GM19468 (cell line): Measurements from ENCODE around the gene MYO18B.
"Not testable (repeated sequence)": the region's sequence is repeated elsewhere in the genome, so short reads cannot be mapped to it uniquely, and the experiment has no call there.

Source experiments
- ATAC-seq: cut with Tn5 transposase; IDR thresholded peaks from one replicate; pipeline ENCODE4 v1.9.1; 2021; ENCODE audit warnings: mild to moderate bottlenecking, moderate library complexity, moderate number of reproducible peaks; ENCODE audit not compliant: unreplicated experiment; ENCODE audit errors: extremely low read depth

The MYO18B gene

DNA sequence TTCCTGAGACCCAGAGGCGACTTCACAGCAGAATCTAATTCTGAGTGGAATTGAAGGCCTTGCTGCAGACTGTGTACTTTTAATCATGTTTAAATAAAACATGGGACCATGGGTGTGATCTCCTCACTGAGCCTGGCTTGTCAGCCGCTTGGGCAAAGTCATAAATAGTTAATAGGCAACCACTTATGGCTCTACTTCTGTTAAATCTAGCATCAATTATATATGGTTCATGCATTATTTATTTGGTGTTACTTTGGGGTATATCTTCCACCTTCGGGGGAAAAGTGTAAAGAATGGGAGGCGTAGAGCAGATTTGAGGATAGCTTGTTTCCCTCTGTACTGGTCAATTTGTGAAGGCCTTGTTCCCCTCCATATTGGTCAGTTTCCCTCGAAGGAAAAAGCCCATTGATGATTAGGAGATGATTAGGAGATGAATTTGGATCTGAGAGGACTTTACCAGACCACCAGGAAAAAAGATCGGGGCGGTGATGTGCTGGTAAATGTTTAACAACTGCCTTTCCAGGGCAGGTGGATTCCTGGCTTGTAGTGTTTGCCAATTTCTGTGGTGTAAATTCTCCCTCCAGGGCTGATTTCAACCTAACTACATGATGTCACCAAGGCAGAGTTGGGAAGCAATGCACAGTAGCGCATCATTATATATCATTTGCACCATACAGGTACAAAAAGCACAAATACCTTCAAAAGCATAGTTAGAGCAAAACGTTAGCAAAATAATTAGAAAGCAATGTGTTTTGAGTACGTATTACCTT lies 223.2 kb downstream of the MYO18B start:
- no peak for ATAC-seq

GRCh38 chr22:25966448-25966913 lies 224.5 kb downstream of the MYO18B start:
- ATAC-seq, result no peak

DNA sequence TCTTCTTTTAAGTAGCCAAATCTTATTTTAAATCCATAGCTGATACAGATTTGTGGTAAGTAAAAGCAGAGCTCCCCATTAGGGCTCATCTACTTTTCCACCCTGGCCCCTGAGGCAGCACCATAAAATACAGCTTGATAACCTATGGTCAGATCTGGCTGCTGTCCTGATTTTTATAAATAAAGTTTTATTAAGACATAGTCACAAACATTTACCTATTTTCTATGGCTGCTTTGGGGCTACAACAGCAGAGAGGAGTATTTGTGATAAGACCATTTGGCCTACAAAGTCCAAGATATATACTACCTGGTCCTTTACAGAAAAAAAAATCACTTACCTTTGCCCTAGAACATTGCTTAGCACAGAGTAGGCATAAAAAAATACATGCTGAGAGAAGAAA lies 227.3 kb downstream of the MYO18B start:
- ATAC-seq, result no peak

DNA sequence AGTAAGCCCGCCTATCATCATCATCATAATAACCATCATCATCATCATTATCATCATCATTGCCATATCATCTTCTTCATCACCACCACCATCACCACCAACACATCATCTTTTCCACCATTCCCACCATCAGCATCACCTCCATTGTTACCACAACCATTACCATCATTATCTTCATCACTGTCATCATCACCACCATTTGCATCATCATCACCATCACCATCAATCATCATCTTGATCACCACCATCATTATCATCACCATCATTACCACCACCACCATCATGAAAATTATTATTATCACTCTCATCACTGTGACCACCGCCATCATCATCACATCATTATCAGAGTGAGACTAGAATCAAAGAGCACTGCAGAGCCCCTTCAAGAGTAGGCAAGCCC lies 227.9 kb downstream of the MYO18B start:
- no peak for ATAC-seq

DNA sequence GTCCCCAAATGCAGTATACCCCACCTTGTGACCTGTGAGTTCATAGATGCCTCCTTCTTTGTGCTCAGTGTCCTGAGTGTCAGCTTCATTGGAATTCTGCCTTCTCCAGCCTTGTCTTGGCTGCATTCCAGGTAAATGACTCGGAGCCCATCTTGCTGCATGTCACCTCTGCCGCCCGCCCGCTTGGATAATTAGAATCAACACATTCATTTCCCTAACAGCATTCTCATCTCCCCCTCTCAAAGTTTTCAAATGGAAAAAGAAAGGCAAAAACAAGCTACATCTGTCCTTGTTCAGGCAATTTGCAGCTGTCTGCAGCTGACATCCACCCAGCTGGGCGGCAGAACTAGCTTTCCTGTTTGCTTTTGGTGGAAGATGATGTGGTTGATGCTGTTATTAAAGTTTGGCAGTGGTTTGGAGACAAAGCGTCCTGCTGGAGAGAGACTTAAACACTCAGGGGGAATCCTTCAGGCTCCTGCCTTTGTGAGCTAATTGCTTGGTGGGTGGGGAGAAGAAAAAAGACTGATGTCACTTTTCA lies 228.5 kb downstream of the MYO18B start:
- no peak for ATAC-seq

DNA sequence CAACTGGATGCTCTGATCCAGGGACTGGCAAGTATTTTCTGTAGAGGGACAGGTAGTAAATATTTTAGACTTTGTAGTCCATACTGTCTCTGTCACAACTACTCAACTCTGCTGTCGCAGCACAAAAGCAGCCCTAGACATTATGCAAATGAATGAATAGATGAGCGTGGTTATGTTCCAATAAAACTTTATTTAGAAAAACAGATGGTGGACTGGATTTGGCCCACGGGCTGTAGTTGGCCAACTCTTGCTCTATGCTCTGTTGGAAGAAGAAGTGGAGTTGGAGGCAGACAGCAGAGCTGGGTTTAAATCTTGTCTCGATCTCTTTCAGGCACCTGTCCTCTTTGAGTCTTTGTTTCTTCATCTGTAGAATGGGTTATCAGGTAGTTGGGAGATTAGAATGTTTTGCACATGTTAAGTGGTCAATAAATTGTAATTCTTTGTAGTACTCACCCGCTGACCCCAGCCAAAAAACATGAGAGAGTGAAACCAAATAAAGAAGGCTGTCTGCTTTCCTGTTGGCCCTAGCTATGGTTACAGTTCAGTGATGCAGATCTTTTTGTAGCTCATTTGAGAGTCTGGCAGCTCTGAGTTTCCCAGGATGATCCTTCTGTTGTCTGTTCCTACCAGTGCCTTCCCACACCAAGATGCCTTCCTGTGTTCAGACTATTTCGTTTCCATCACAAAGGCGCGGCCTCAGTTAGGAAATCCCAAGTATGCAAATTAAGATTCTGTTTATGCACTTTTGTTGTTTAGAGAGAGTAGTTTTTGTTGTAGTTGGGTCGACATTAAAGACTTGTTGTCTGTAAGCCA lies 229.2 kb downstream of the MYO18B start:
- ATAC-seq, result no peak

GRCh38 chr22:25972397-25972796 lies 230.4 kb downstream of the MYO18B start:
- no peak for ATAC-seq

DNA sequence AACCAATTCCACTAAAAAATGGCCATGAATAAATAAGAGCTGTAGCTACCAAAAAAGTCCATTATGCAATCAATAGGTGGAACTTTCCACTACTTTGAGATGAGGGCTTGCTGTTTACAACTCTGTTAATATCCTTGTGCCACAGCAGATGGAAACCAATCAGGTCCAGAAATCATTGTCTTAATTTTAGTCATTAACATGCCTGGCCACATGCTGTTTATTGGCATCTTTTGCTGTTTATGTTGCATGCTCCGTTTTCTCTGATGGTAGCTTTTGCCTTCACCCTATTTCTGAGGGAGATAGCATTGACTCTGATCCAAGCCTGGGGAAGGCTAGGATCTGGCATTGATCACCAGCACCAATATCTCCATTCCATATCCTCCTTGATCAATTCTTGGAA lies 234.4 kb downstream of the MYO18B start:
- no peak for ATAC-seq

DNA sequence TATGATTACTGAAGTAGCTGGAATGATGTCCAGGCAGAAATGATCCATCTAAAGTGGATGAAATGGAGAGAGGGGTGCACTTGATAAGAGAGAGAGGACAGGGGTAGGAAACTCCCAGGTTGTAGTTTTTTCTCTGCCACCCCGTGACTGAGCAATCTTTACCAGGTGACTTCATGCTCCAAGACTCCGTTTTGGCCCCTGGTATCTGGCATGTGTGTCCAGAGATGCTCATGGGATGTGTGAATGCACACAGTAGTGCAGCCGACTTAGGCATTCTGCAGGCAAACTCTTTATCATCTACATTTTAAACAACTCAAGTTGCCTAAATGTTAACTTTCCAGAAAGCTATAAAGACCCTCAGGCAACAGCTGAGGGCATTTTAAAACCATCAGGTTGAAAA lies 238.0 kb downstream of the MYO18B start:
- ATAC-seq, result no peak

- not testable (repeated sequence) for ATAC-seq
Measured at GRCh38 chr22:25984911-25985310, 242.9 kb downstream of the MYO18B start.

DNA sequence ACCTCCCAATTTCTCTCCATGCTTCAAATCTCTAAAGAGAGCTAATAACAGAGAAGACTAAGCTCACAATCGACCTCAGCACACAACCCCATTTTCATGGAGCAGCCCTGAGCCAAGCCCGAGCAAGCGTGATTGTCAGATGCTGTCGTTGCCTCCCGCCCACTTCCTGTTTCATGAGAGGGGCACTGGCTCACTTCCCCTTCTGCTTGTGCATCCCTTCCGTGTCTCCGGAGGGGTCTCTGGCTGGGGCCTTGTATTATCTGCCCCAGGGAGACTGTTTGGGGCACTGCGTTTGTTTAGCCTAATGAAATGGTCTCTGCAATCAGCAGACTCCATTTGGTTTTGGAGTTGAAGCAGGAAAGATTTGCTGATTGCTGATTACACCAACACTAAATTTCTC lies 246.0 kb downstream of the MYO18B start:
- no peak for ATAC-seq

GRCh38 chr22:25990940-25991339 lies 249.0 kb downstream of the MYO18B start:
- ATAC-seq, result no peak

GRCh38 chr22:25992331-25992730 lies 250.3 kb downstream of the MYO18B start:
- ATAC-seq, result no peak

DNA sequence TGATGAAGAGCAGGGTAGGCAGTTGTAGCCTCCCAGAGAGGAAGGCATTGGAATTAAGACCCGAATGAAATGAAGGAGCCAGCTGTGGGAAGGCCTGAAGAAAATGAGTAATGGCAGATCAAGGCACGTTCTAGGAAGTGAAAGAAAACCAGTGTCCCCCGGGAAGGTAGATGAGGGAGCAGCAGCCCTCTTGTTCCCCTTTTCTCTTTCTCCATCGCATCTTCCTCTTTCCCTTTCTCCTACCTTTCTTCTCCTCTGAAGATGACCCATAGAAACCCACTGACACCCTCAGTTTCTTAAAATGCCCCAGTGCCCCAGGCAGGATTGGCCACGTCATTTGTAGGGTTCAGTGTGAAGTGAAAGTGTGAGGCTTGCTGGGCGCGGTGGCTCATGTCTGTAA lies 254.7 kb downstream of the MYO18B start:
- ATAC-seq, result no peak

- no peak for ATAC-seq
Measured at GRCh38 chr22:25997886-25998775, 256.1 kb downstream of the MYO18B start.

GRCh38 chr22:26002456-26002855 lies 260.5 kb downstream of the MYO18B start:
- no peak for ATAC-seq

DNA sequence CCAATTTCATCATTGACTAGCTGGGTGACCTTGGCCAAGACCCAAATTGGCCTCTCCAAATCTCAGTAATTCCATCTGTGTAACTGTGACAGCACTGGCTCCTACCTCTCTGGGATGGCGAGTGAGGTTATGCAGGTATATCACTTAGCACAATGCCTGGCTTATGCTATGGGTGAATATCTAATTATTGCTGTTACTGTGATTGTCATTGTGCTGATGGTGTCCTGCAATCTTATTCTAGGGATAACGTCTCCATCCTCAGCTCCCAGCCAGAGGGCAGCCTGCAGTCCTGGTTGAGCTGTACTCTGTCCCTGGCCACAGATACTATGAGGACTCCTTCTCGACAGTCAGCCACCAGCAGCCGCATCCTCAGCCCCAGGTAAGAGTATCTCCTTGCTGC lies 262.5 kb downstream of the MYO18B start:
- ATAC-seq, result no peak

DNA sequence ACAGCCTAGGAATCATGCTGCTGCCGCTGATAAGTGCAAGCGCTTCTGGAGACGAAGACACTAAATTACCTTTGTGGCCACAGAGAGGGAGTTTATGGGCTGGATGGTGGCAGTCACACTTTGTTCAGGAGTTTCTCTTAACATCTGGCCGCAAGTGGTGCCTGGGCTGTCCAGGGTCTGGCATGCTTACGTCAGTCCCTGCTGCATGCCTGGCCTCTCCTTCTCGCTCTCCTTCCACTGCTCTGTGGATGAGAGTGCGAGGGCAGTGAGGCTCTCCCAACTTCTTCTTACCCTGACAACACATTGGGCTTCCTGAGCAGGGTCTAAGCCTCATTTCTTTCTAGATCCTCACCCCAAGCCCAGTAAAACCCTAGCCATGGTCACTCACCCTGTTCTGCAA lies 266.6 kb downstream of the MYO18B start:
- no peak for ATAC-seq

- ATAC-seq, result no peak
Measured at GRCh38 chr22:26016916-26017315, 274.9 kb downstream of the MYO18B start.

DNA sequence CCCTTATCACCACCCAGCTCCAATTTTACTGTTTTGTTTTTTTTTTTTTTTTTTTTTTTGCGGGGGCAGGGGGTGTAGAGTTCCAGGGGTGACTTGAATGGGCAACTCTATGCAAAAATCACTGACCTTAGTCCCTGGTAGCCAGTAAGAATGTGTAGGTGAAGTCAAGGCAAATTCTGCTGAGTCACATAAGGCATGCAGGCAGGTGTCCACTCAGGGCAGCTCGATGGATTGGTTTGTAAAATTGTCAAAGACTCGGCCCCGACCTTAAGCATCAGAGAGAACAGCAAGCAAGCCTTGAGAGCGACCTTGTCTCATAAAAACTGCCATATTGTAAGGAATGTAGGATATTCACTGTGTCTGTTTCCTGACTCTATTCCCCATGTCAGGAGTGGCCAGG lies 275.9 kb downstream of the MYO18B start:
- ATAC-seq, result no peak
